Endodermal cell (in vitro differentiated cells): ENCODE results near the gene PLEKHJ1. TPM values are rescaled to one million over a fixed set of nuclear protein-coding genes. Genes with fewer than 3 reads are reported as not detected.

Source experiments
- DNase-seq: peaks from one replicate; pipeline ENCODE4 v3.0.0-alpha.2; 2017
- H3K27ac ChIP-seq: 2 replicates; pipeline ENCODE4 v1.5.1; 2013; ENCODE audit warnings: mild to moderate bottlenecking, low read depth, low read length, moderate library complexity
- H3K27me3 ChIP-seq: 2 replicates; pipeline ENCODE4 v1.6.1; 2013; ENCODE audit warnings: mild to moderate bottlenecking, low read length, moderate library complexity; ENCODE audit not compliant: insufficient read depth, control insufficient read depth, poor library complexity, severe bottlenecking
- H3K36me3 ChIP-seq: 2 replicates; pipeline ENCODE4 v1.7.0; 2013; ENCODE audit warnings: mild to moderate bottlenecking, low read length, moderate library complexity; ENCODE audit not compliant: control insufficient read depth, insufficient read depth
- H3K4me1 ChIP-seq: one replicate; pipeline ENCODE4 v1.7.0; 2013; ENCODE audit warnings: low read length; ENCODE audit not compliant: control insufficient read depth, insufficient read depth
- H3K4me3 ChIP-seq: 2 replicates; pipeline ENCODE4 v1.5.1; 2013; ENCODE audit warnings: mild to moderate bottlenecking, low read length, moderate library complexity
- H3K9ac ChIP-seq: 2 replicates; pipeline ENCODE4 v1.6.1; 2013; ENCODE audit warnings: mild to moderate bottlenecking, low read length, moderate library complexity; ENCODE audit not compliant: poor library complexity, severe bottlenecking; ENCODE audit errors: extremely low read depth
- H3K9me3 ChIP-seq: 2 replicates; pipeline ENCODE4 v1.6.1; 2013; ENCODE audit warnings: mild to moderate bottlenecking, low read length, moderate library complexity; ENCODE audit not compliant: control insufficient read depth
- H3K27ac Mint-ChIP-seq: 2 replicates; pipeline ENCODE4 v1.8.0; 2020; ENCODE audit warnings: mixed read lengths
- H3K27me3 Mint-ChIP-seq: 2 replicates; pipeline ENCODE4 v1.8.0; 2021; ENCODE audit warnings: mild to moderate bottlenecking, mixed read lengths; ENCODE audit not compliant: insufficient read depth
- H3K36me3 Mint-ChIP-seq: 2 replicates; pipeline ENCODE4 v1.8.0; 2020; ENCODE audit warnings: low read depth, mixed read lengths
- H3K4me1 Mint-ChIP-seq: 2 replicates; pipeline ENCODE4 v1.8.0; 2020; ENCODE audit warnings: mixed read lengths
- H3K4me3 Mint-ChIP-seq: 2 replicates; pipeline ENCODE4 v1.8.0; 2020; ENCODE audit warnings: mild to moderate bottlenecking, moderate library complexity, mixed read lengths
- H3K9me3 Mint-ChIP-seq: 2 replicates; pipeline ENCODE4 v1.8.0; 2020; ENCODE audit warnings: mild to moderate bottlenecking, mixed read lengths
- WGBS, 2 experiments: methylation state at CpG; one replicate each; pipeline versions ENCODE4 v1.1.5 to v1.1.7; 2013; ENCODE audit warnings: missing lambda C conversion rate in 2 of 2, mixed read lengths in 1 of 2; ENCODE audit not compliant: insufficient coverage in 1 of 2, insufficient read length in 1 of 2; 5-methylcytosine and 5-hydroxymethylcytosine counted together
- total RNA-seq, 2 donors: library from RNA; stranded (reverse); fragmentation: NEBNext Ultra II Directional in 1 of 2; extraction: Animal tissue kit (Norgen Biotek cat#: 25700) in 1 of 2; gene quantifications; 2 replicates in 1 of 2; 3 replicates in 1 of 2; pipeline ENCODE4 v1.2.1, GENCODE V29; 2021
- TF ChIP-seq, protein P1 (sequence below): fragments of 200-600 bp; sonication (generic); conservative IDR thresholded peaks from 2 replicates; pipeline ENCODE4 v1.5.0; 2021; ENCODE audit warnings: antibody characterized with exemption, mild to moderate bottlenecking

The PLEKHJ1 gene
- total RNA-seq, 2 donors from 2014 or later = 146 to 192 TPM

- Mint-ChIP-seq H3K27ac (no peak within 1 kb of the TSS), H3K27me3 (peaks cover 11% of the 10 kb centered on the region), H3K9me3 (no peaks in the 10 kb centered on the region), H3K36me3 (no peaks in the 10 kb centered on the region), H3K4me1 (peaks cover 3% of the 10 kb centered on the region), H3K4me3 (no peak within 1 kb of the TSS)
- Histone ChIP-seq H3K27ac (no peak within 1 kb of the TSS), H3K36me3 (no peaks in the 10 kb centered on the region), H3K9ac (no peak within 1 kb of the TSS), H3K4me1 (no peaks in the 10 kb centered on the region), H3K27me3 (peaks cover 16% of the 10 kb centered on the region), H3K4me3 (no peak within 1 kb of the TSS), H3K9me3 (no peaks in the 10 kb centered on the region)
- TF ChIP-seq, protein P1, sequence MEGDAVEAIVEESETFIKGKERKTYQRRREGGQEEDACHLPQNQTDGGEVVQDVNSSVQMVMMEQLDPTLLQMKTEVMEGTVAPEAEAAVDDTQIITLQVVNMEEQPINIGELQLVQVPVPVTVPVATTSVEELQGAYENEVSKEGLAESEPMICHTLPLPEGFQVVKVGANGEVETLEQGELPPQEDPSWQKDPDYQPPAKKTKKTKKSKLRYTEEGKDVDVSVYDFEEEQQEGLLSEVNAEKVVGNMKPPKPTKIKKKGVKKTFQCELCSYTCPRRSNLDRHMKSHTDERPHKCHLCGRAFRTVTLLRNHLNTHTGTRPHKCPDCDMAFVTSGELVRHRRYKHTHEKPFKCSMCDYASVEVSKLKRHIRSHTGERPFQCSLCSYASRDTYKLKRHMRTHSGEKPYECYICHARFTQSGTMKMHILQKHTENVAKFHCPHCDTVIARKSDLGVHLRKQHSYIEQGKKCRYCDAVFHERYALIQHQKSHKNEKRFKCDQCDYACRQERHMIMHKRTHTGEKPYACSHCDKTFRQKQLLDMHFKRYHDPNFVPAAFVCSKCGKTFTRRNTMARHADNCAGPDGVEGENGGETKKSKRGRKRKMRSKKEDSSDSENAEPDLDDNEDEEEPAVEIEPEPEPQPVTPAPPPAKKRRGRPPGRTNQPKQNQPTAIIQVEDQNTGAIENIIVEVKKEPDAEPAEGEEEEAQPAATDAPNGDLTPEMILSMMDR = no peak
- WGBS, 2 experiments = 86 to 89% methylated on average over 18 to 24 of the region's 24 CpGs
- DNase-seq = no peak
These were observed 20.0 kb upstream of the PLEKHJ1 start, which contains the start of gene JSRP1 for GRCh38 chr19:2255982-2256685. JSRP1 (minus strand) TSS chr19:2256417; CDS start chr19:2255314, 1,103 bp downstream.

GRCh38 chr19:2255112-2255845 lies 19.1 kb upstream of the PLEKHJ1 start:
- Mint-ChIP-seq H3K4me1 (peaks cover 3% of the 10 kb centered on the region), H3K27ac (no peak overlapping the region)
- no peak overlapping the region for H3K4me3 ChIP-seq

GRCh38 chr19:2254064-2254872 lies 18.1 kb upstream of the PLEKHJ1 start:
- Mint-ChIP-seq H3K4me3 (peak overlapping the region; percentile 54), H3K27ac (peak overlapping the region; percentile 74), H3K4me1 (peaks cover 3% of the 10 kb centered on the region), H3K9me3 (no peaks in the 10 kb centered on the region), H3K27me3 (peaks cover 10% of the 10 kb centered on the region), H3K36me3 (no peaks in the 10 kb centered on the region)
- peaks cover 16% of the 10 kb centered on the region for H3K27me3 ChIP-seq
- no peaks in the 10 kb centered on the region for H3K4me1 ChIP-seq
- H3K9me3 ChIP-seq = no peaks in the 10 kb centered on the region
- no peaks in the 10 kb centered on the region for H3K36me3 ChIP-seq
- DNase-seq = peak; percentile 94
- no peak overlapping the region for H3K9ac ChIP-seq
- H3K4me3 ChIP-seq = peak overlapping the region; percentile 73
- TF ChIP-seq, protein P1 = peak; percentile 82
- no peak overlapping the region for H3K27ac ChIP-seq
- 43 to 61% methylated on average over 6 to 19 of the region's 20 CpGs for WGBS, 2 experiments

More at GRCh38 chr19:2255112-2255845, 19.1 kb upstream of the PLEKHJ1 start:
- H3K9me3 ChIP-seq = no peaks in the 10 kb centered on the region
- H3K4me3 Mint-ChIP-seq = no peak overlapping the region
- no peak for DNase-seq
- H3K27me3 ChIP-seq = peaks cover 16% of the 10 kb centered on the region
- H3K36me3 ChIP-seq = no peaks in the 10 kb centered on the region
- H3K4me1 ChIP-seq = no peaks in the 10 kb centered on the region
- WGBS, 2 experiments = 92 to 97% methylated on average over 13 to 16 of the region's 16 CpGs
- H3K9ac ChIP-seq = no peak overlapping the region
- H3K9me3 Mint-ChIP-seq = no peaks in the 10 kb centered on the region
- TF ChIP-seq, protein P1 = no peak
- peaks cover 11% of the 10 kb centered on the region for H3K27me3 Mint-ChIP-seq
- H3K36me3 Mint-ChIP-seq = no peaks in the 10 kb centered on the region
- no peak overlapping the region for H3K27ac ChIP-seq
